Tibial nerve (tissue), 4 donors: Measurements from ENCODE around the gene MKNK1. TPM values are rescaled to one million over a fixed set of nuclear protein-coding genes. Genes with fewer than 3 reads are reported as not detected.

Source experiments
- DNase-seq, 2 donors: peaks; one replicate each; pipeline ENCODE4 v3.0.0-alpha.2; 2019; ENCODE audit warnings: low spot score in 2 of 2
- H3K27ac ChIP-seq, 4 donors: fragments of 200-600 bp; sonication (generic) in 3 of 4; one replicate each; pipeline ENCODE4 v1.5.1; 2017 to 2019; ENCODE audit warnings: mild to moderate bottlenecking in 1 of 4
- H3K27me3 ChIP-seq, 2 donors: fragments of 200-600 bp; sonication (generic) in 1 of 2; one replicate each; pipeline versions ENCODE4 v1.5.1 to v1.6.0; 2017 to 2019
- H3K36me3 ChIP-seq, 3 donors: fragments of 200-600 bp; sonication (generic); one replicate each; pipeline ENCODE4 v1.5.1; 2018 to 2019
- H3K4me1 ChIP-seq, 4 donors: fragments of 200-600 bp; sonication (generic) in 3 of 4; one replicate each; pipeline ENCODE4 v1.5.1; 2017 to 2019
- H3K4me3 ChIP-seq, 4 donors: fragments of 200-600 bp; sonication (generic) in 3 of 4; one replicate each; pipeline ENCODE4 v1.5.1; 2017 to 2019; ENCODE audit warnings: mild to moderate bottlenecking in 1 of 4, moderate library complexity in 1 of 4
- H3K9me3 ChIP-seq, 4 donors: fragments of 200-600 bp; sonication (generic) in 3 of 4; one replicate each; pipeline ENCODE4 v1.5.1; 2017 to 2019
- EP300 ChIP-seq, 2 donors: sonication (generic); formaldehyde crosslinking; IDR thresholded peaks; one replicate each; pipeline ENCODE4 v1.6.1; 2017; ENCODE audit warnings: antibody characterized with exemption in 2 of 2, mild to moderate bottlenecking in 1 of 2
- POLR2A ChIP-seq, 2 donors: fragments of 450-650 bp; IDR thresholded peaks; one replicate each; pipeline ENCODE4 v1.6.1; 2017; ENCODE audit warnings: antibody characterized with exemption in 2 of 2, mild to moderate bottlenecking in 2 of 2, moderate library complexity in 2 of 2
- WGBS, 2 donors: methylation state at CpG; one replicate each; pipeline ENCODE4 v1.1.5; 2018; 5-methylcytosine and 5-hydroxymethylcytosine counted together
- total RNA-seq, 4 donors: library from RNA; depleted of rRNA; stranded (reverse); fragments of >200 nt; gene quantifications; one replicate each; pipeline ENCODE4 v1.1.0, GENCODE V29; 2016
- TF ChIP-seq, protein P1 (sequence below), 5 experiments: fragments of 200-600 bp in 3 of 5; fragments of 450-650 bp in 2 of 5; sonication (generic) in 3 of 5; IDR thresholded peaks; one replicate each; pipeline ENCODE4 v1.5.1; 2016 to 2019; ENCODE audit warnings: antibody characterized with exemption in 5 of 5, mild to moderate bottlenecking in 3 of 5, moderate library complexity in 2 of 5

MKNK1 gene
- total RNA-seq, 4 donors from 2014 or later = 52.4 to 75.0 (median 66.5) TPM

DNA sequence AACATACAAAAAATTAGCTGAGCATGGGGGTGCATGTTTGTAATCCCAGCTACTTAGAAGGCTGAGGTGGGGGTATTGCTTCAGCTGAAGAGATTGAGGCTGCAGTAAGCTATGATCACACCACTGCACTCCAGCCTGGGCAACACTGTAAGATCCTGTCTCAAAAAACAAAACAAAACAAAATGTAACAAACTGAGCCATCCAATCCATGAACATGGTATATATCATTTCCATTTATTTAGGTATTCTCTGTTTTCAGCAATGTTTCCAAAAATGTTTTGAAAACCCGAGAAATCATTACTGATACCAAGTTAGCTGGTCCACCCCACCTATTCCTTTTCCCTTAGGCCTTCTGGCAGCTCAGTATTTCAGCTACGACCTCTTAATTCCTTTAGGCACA lies 45.7 kb upstream of the MKNK1 start:
- Histone ChIP-seq H3K9me3 (peaks cover 0 to 17% (median 0%) of the 10 kb centered on the region in 4 donors), H3K4me3 (no peak overlapping the region), H3K27ac (no peak overlapping the region), H3K4me1 (no peaks in the 10 kb centered on the region), H3K27me3 (no peaks in the 10 kb centered on the region), H3K36me3 (peaks cover 0 to 82% (median 0%) of the 10 kb centered on the region in 3 donors)
- WGBS, 2 donors = 95 to 97% methylated on average over 2 of the region's 2 CpGs
- TF ChIP-seq POLR2A (IDR thresholded peaks at IDR 0.05) = no peak
- TF ChIP-seq, protein P1, sequence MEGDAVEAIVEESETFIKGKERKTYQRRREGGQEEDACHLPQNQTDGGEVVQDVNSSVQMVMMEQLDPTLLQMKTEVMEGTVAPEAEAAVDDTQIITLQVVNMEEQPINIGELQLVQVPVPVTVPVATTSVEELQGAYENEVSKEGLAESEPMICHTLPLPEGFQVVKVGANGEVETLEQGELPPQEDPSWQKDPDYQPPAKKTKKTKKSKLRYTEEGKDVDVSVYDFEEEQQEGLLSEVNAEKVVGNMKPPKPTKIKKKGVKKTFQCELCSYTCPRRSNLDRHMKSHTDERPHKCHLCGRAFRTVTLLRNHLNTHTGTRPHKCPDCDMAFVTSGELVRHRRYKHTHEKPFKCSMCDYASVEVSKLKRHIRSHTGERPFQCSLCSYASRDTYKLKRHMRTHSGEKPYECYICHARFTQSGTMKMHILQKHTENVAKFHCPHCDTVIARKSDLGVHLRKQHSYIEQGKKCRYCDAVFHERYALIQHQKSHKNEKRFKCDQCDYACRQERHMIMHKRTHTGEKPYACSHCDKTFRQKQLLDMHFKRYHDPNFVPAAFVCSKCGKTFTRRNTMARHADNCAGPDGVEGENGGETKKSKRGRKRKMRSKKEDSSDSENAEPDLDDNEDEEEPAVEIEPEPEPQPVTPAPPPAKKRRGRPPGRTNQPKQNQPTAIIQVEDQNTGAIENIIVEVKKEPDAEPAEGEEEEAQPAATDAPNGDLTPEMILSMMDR (IDR thresholded peaks at IDR 0.05) = no peak
- TF ChIP-seq EP300 (IDR thresholded peaks at IDR 0.05) = no peak
- DNase-seq = no peak

DNA sequence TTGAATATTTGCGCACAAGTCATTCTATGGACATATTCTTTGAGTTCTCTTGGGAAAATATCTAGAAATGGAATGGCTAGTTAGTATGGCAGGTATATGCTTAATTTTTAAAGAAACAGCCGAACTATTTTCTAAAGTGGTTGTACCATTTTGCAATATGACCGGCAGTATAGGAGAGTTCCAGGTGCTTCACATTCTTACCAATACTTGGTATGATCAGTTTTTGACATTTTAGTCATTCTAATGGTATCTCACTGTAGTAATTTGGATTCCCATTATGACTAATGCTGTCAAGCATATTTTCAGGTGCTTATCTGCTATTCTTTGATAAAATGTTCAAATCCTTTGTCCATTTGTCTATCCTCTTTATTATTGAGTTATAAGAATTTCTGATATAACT lies 43.5 kb upstream of the MKNK1 start:
- no peaks in the 10 kb centered on the region for H3K27me3 ChIP-seq
- no peak overlapping the region for H3K4me3 ChIP-seq
- peaks cover 0 to 16% (median 0%) of the 10 kb centered on the region in 4 donors for H3K9me3 ChIP-seq
- H3K4me1 ChIP-seq = peaks cover 0 to 12% (median 5%) of the 10 kb centered on the region in 4 donors
- whole genome bisulfite sequencing, 2 donors = 96 to 98% methylated on average over 3 of the region's 3 CpGs
- DNase-seq = no peak
- peaks cover 0 to 70% (median 0%) of the 10 kb centered on the region in 3 donors for H3K36me3 ChIP-seq
- TF ChIP-seq, protein P1 (IDR thresholded peaks at IDR 0.05) = no peak
- TF ChIP-seq EP300 (IDR thresholded peaks at IDR 0.05) = no peak
- TF ChIP-seq POLR2A (IDR thresholded peaks at IDR 0.05) = no peak
- no peak overlapping the region for H3K27ac ChIP-seq

DNA sequence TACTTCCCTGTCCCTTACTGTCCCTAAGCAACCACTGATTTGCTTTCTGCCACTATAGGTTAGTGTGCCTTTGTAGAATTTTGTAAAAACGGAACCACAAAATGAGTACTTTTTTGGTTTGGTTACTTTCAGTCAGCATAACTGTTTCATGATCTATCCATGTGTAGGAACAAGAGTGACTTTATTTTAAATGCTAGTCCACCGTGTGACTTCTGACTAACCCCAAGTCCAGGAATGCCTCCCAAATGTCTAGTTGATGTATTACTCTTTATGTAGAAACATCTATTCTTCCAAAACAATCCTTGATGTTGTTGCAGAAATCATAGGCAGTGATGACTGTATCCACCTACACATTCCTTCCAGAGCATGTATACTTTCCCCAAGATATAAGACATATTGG lies 42.8 kb upstream of the MKNK1 start:
- H3K27me3 ChIP-seq = no peaks in the 10 kb centered on the region
- no peak for TF ChIP-seq POLR2A (IDR thresholded peaks at IDR 0.05)
- TF ChIP-seq, protein P1 (IDR thresholded peaks at IDR 0.05) = no peak
- TF ChIP-seq EP300 (IDR thresholded peaks at IDR 0.05) = no peak
- peaks cover 0 to 13% (median 5%) of the 10 kb centered on the region in 4 donors for H3K4me1 ChIP-seq
- WGBS, 2 donors = 73 to 86% methylated on average over 2 of the region's 2 CpGs
- no peak overlapping the region for H3K27ac ChIP-seq
- peaks cover 0 to 16% (median 0%) of the 10 kb centered on the region in 4 donors for H3K9me3 ChIP-seq
- H3K4me3 ChIP-seq = no peak overlapping the region
- no peak for DNase-seq
- peaks cover 0 to 69% (median 0%) of the 10 kb centered on the region in 3 donors for H3K36me3 ChIP-seq

DNA sequence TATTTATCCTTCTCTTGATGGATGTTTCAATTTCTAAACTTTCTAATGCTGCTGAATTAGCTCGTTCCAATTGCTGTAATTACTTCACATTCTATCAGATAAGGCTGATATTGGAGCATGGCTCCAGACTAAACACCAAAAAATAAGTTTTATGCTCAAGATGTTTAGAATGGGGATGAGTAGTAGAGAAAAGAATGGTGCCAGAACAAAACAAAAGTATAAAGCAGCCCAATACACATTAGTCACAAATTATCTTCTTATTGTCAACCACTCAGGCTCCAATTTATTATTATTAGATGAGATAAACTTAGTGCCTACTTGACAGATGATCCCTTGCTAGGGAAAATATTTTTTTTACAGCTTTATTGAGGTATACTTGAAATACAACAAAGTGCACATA lies 42.3 kb upstream of the MKNK1 start:
- Histone ChIP-seq H3K27me3 (no peaks in the 10 kb centered on the region), H3K27ac (no peak overlapping the region), H3K4me1 (peaks cover 0 to 13% (median 5%) of the 10 kb centered on the region in 4 donors), H3K36me3 (peaks cover 0 to 69% (median 0%) of the 10 kb centered on the region in 3 donors), H3K9me3 (peaks cover 0 to 16% (median 0%) of the 10 kb centered on the region in 4 donors), H3K4me3 (no peak overlapping the region)
- no peak for DNase-seq
- 79 to 98% methylated on average over 1 of the region's 1 CpG for WGBS, 2 donors
- no peak for TF ChIP-seq EP300 (IDR thresholded peaks at IDR 0.05)
- no peak for TF ChIP-seq POLR2A (IDR thresholded peaks at IDR 0.05)
- TF ChIP-seq, protein P1 (IDR thresholded peaks at IDR 0.05) = no peak

DNA sequence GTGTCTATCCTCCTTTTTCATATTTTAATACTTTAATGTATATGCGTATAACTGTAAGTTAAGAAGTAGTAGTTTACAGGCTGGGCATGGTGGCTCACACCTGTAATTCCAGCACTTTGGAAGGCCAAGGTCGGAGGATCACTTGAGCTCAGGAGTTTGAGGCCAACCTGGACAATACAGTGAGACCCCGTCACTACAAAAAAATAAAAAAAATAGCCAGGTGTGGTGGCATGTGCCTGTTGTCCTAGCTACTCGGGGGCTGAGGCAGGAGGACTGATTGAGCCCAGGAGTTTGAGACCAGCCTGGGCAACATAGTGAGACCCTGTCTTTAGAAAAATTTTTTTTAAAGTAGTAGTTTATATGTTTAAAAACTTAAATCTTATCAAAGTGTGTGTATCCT lies 41.7 kb upstream of the MKNK1 start:
- H3K36me3 ChIP-seq = peaks cover 0 to 65% (median 0%) of the 10 kb centered on the region in 3 donors
- WGBS, 2 donors = 96% methylated on average over 4 of the region's 4 CpGs

More for the DNA sequence above, 41.7 kb upstream of the MKNK1 start:
- no peak for TF ChIP-seq POLR2A (IDR thresholded peaks at IDR 0.05)
- TF ChIP-seq, protein P1 (IDR thresholded peaks at IDR 0.05) = no peak
- no peak for TF ChIP-seq EP300 (IDR thresholded peaks at IDR 0.05)
- no peak for DNase-seq
- Histone ChIP-seq H3K4me3 (no peak overlapping the region), H3K4me1 (peaks cover 0 to 13% (median 5%) of the 10 kb centered on the region in 4 donors), H3K27me3 (no peaks in the 10 kb centered on the region), H3K27ac (no peak overlapping the region), H3K9me3 (peaks cover 0 to 16% (median 0%) of the 10 kb centered on the region in 4 donors)
